GM21529 (cell line): ENCODE results near the gene KRTAP1-4.
"Not testable (repeated sequence)": the region's sequence is repeated elsewhere in the genome, so short reads cannot be mapped to it uniquely, and the experiment has no call there.

Experiments used
- ATAC-seq: cut with Tn5 transposase; IDR thresholded peaks from one replicate; pipeline ENCODE4 v1.9.1; 2021; ENCODE audit not compliant: unreplicated experiment

Gene KRTAP1-4

GRCh38 chr17:41049110-41049509 lies 19.1 kb upstream of the KRTAP1-4 start:
- no peak for ATAC-seq

- no peak for ATAC-seq
These were observed 18.4 kb upstream of the KRTAP1-4 start for GRCh38 chr17:41048441-41048840.

- ATAC-seq, result not testable (repeated sequence)
These were observed 16.9 kb upstream of the KRTAP1-4 start, which contains the start of gene KRTAP2-1 for GRCh38 chr17:41046735-41047465. Gene KRTAP2-1, minus strand, starts transcription at chr17:41047316. Its CDS starts 49 bp downstream, at chr17:41047267.

- no peak for ATAC-seq
These were observed 13.0 kb upstream of the KRTAP1-4 start for GRCh38 chr17:41042953-41043352.

GRCh38 chr17:41040783-41041571 lies 11.0 kb upstream of the KRTAP1-4 start, which contains the start of gene KRTAP1-1:
Gene KRTAP1-1, minus strand, starts transcription at chr17:41041450. Its CDS starts 53 bp downstream, at chr17:41041397.
- not testable (repeated sequence) for ATAC-seq

GRCh38 chr17:41037853-41038350 lies 7.9 kb upstream of the KRTAP1-4 start:
- ATAC-seq, result no peak

GRCh38 chr17:41034346-41034935 lies 4.4 kb upstream of the KRTAP1-4 start, which contains the start of gene KRTAP1-3:
Gene KRTAP1-3, minus strand, starts transcription at chr17:41034874. Its CDS starts 53 bp downstream, at chr17:41034821.
- not testable (repeated sequence) for ATAC-seq

- ATAC-seq, result no peak
These were observed 3.1 kb downstream of the KRTAP1-4 start, which contains the start of gene KRTAP1-5 for GRCh38 chr17:41026715-41027471. Gene KRTAP1-5, minus strand, starts transcription at chr17:41027208. Its CDS starts 53 bp downstream, at chr17:41027155.

GRCh38 chr17:41024697-41025096 lies 5.3 kb downstream of the KRTAP1-4 start:
- no peak for ATAC-seq

- no peak for ATAC-seq
These were observed 9.7 kb downstream of the KRTAP1-4 start for GRCh38 chr17:41020336-41020735.

- ATAC-seq, result no peak
These were observed 10.6 kb downstream of the KRTAP1-4 start for GRCh38 chr17:41019415-41019814.

GRCh38 chr17:41018541-41018940 lies 11.5 kb downstream of the KRTAP1-4 start:
- no peak for ATAC-seq

- ATAC-seq, result no peak
These were observed 13.3 kb downstream of the KRTAP1-4 start for GRCh38 chr17:41016578-41017215.

- no peak for ATAC-seq
These were observed 14.5 kb downstream of the KRTAP1-4 start for GRCh38 chr17:41015454-41015853.

GRCh38 chr17:41013606-41014005 lies 16.4 kb downstream of the KRTAP1-4 start:
- no peak for ATAC-seq

- ATAC-seq, result no peak
These were observed 16.8 kb downstream of the KRTAP1-4 start for GRCh38 chr17:41013181-41013580.

- no peak for ATAC-seq
These were observed 17.5 kb downstream of the KRTAP1-4 start for GRCh38 chr17:41012326-41013120.

- no peak for ATAC-seq
These were observed 19.6 kb downstream of the KRTAP1-4 start for GRCh38 chr17:41010441-41010840.

GRCh38 chr17:41009936-41010335 lies 20.1 kb downstream of the KRTAP1-4 start:
- no peak for ATAC-seq
